Thoracic aorta (tissue), 2 donors: ENCODE data around the gene AQP10. TPM values are rescaled to one million over a fixed set of nuclear protein-coding genes. Genes with fewer than 3 reads are reported as not detected.
A peak's percentile ranks its signal among the peaks of the same experiment; 100 is the strongest.
"Not testable (repeated sequence)": the region's sequence is repeated elsewhere in the genome, so short reads cannot be mapped to it uniquely, and the experiment has no call there.

Source experiments
- ATAC-seq: fragments of 150-250 bp; one replicate; pipeline ENCODE4 v1.8.0; 2017; ENCODE audit warnings: low read depth; ENCODE audit not compliant: insufficient number of reproducible peaks, low FRiP score
- DNase-seq: peaks from one replicate; pipeline ENCODE4 v3.0.0-alpha.2; 2020; ENCODE audit warnings: low spot score
- H3K27ac ChIP-seq, 2 donors: fragments of 200-600 bp; sonication (generic); 1 replicate in 1 of 2; 2 replicates in 1 of 2; pipeline ENCODE4 v1.5.1; 2016; ENCODE audit warnings: mild to moderate bottlenecking in 2 of 2, moderate library complexity in 2 of 2
- H3K27me3 ChIP-seq: fragments of 200-600 bp; sonication (generic); replicated peaks from 2 replicates; pipeline ENCODE4 v1.6.0; 2016; ENCODE audit warnings: mild to moderate bottlenecking; ENCODE audit not compliant: insufficient read depth
- H3K36me3 ChIP-seq: fragments of 200-600 bp; sonication (generic); one replicate; pipeline ENCODE4 v1.5.1; 2016
- H3K4me1 ChIP-seq, 2 donors: fragments of 200-600 bp; sonication (generic); 1 replicate in 1 of 2; 2 replicates in 1 of 2; pipeline versions ENCODE4 v1.5.1 to v1.6.0; 2016; ENCODE audit warnings: low read depth in 2 of 2, mild to moderate bottlenecking in 1 of 2; ENCODE audit not compliant: control insufficient read depth in 1 of 2
- H3K4me3 ChIP-seq: fragments of 200-600 bp; sonication (generic); 2 replicates; pipeline ENCODE4 v1.5.1; 2016; ENCODE audit warnings: mild to moderate bottlenecking
- H3K9me3 ChIP-seq: fragments of 200-600 bp; sonication (generic); 2 replicates; pipeline ENCODE4 v1.5.1; 2016
- CTCF ChIP-seq: fragments of 200-600 bp; sonication (generic); IDR thresholded peaks from one replicate; pipeline ENCODE4 v1.5.1; 2019; ENCODE audit warnings: antibody characterized with exemption
- total RNA-seq, 2 donors: library from RNA; depleted of rRNA; stranded (reverse); fragments of >200 nt; gene quantifications; one replicate each; pipeline versions ENCODE4 v1.1.0 to v1.2.3, GENCODE V29; 2016

AQP10 gene
- total RNA-seq, 2 donors from 2014 or later = not detected

GRCh38 chr1:154318386-154318785 lies 2.5 kb upstream of the AQP10 start:
- no peak overlapping the region for H3K27ac ChIP-seq
- no peak for DNase-seq
- no peak overlapping the region for H3K4me3 ChIP-seq
- ATAC-seq = no peak
- H3K27me3 ChIP-seq = no peaks in the 10 kb centered on the region
- no peak for TF ChIP-seq CTCF
- no peaks in the 10 kb centered on the region for H3K36me3 ChIP-seq
- H3K9me3 ChIP-seq = no peaks in the 10 kb centered on the region
- no peaks in the 10 kb centered on the region for H3K4me1 ChIP-seq

- not testable (repeated sequence) for H3K36me3 ChIP-seq, H3K27me3 ChIP-seq, H3K4me1 ChIP-seq, ATAC-seq, H3K9me3 ChIP-seq, H3K4me3 ChIP-seq, DNase-seq, H3K27ac ChIP-seq
Observed at GRCh38 chr1:154321609-154321934, 679 bp downstream of the AQP10 start.

GRCh38 chr1:154323493-154323892 lies 2.6 kb downstream of the AQP10 start:
- Histone ChIP-seq H3K4me3 (no peak overlapping the region), H3K27me3 (no peaks in the 10 kb centered on the region), H3K9me3 (no peaks in the 10 kb centered on the region), H3K27ac (no peak overlapping the region), H3K4me1 (peaks cover 17 to 19% of the 10 kb centered on the region in 2 donors), H3K36me3 (no peaks in the 10 kb centered on the region)
- no peak for TF ChIP-seq CTCF
- ATAC-seq = no peak
- no peak for DNase-seq

- Histone ChIP-seq H3K4me3 (peak overlapping the region; percentile 93), H3K27me3 (no peaks in the 10 kb centered on the region), H3K36me3 (no peaks in the 10 kb centered on the region), H3K4me1 (peaks cover 23 to 24% of the 10 kb centered on the region in 2 donors), H3K27ac (peak overlapping the region; percentile 99 to 100), H3K9me3 (no peaks in the 10 kb centered on the region)
- DNase-seq = no peak
- no peak for ATAC-seq
- TF ChIP-seq CTCF = no peak
Observed at GRCh38 chr1:154324241-154324640, 3.3 kb downstream of the AQP10 start.

GRCh38 chr1:154324669-154325582 lies 4.0 kb downstream of the AQP10 start, which contains the start of gene ATP8B2:
Gene ATP8B2, plus strand, starts transcription at chr1:154325525. Its CDS starts 2,617 bp downstream, at chr1:154328142.
- Histone ChIP-seq H3K4me1 (peaks cover 24 to 30% of the 10 kb centered on the region in 2 donors), H3K36me3 (peaks cover under 1% of the 10 kb centered on the region), H3K4me3 (peak within 1 kb of the TSS; percentile 93), H3K27me3 (no peaks in the 10 kb centered on the region), H3K9me3 (no peaks in the 10 kb centered on the region), H3K27ac (peak within 1 kb of the TSS; percentile 99 to 100)
- ATAC-seq = peak; percentile 10
- peak; percentile 31 for DNase-seq
- TF ChIP-seq CTCF = peak; percentile 97
